ENCODE measurements around the gene PKD1. TPM values are rescaled to one million over a fixed set of nuclear protein-coding genes. Genes with fewer than 3 reads are reported as not detected.

PKD1 gene
- total RNA-seq, 1 experiment from 2014 or later, result 102 TPM

GRCh38 chr16:2057438-2057837 is 78.3 kb downstream of the PKD1 start (continued):
- TF ChIP-seq ZMAT4 (CRISPR knock-in tag; IDR thresholded peaks at IDR 0.05) (no peak), RELA (CRISPR knock-in tag; IDR thresholded peaks at IDR 0.05; ENCODE audit: borderline replicate concordance) (no peak), IRF2 (CRISPR knock-in tag; IDR thresholded peaks at IDR 0.05; ENCODE audit: borderline replicate concordance, low read depth) (no peak), USF1 (CRISPR knock-in tag; IDR thresholded peaks at IDR 0.05) (no peak), FOXK1 (CRISPR knock-in tag; IDR thresholded peaks at IDR 0.05) (no peak), RORB (CRISPR knock-in tag; IDR thresholded peaks at IDR 0.05) (no peak), CREB1 (CRISPR knock-in tag; IDR thresholded peaks at IDR 0.05) (no peak)
- TF ChIP-seq, protein P1, sequence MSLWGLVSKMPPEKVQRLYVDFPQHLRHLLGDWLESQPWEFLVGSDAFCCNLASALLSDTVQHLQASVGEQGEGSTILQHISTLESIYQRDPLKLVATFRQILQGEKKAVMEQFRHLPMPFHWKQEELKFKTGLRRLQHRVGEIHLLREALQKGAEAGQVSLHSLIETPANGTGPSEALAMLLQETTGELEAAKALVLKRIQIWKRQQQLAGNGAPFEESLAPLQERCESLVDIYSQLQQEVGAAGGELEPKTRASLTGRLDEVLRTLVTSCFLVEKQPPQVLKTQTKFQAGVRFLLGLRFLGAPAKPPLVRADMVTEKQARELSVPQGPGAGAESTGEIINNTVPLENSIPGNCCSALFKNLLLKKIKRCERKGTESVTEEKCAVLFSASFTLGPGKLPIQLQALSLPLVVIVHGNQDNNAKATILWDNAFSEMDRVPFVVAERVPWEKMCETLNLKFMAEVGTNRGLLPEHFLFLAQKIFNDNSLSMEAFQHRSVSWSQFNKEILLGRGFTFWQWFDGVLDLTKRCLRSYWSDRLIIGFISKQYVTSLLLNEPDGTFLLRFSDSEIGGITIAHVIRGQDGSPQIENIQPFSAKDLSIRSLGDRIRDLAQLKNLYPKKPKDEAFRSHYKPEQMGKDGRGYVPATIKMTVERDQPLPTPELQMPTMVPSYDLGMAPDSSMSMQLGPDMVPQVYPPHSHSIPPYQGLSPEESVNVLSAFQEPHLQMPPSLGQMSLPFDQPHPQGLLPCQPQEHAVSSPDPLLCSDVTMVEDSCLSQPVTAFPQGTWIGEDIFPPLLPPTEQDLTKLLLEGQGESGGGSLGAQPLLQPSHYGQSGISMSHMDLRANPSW (CRISPR knock-in tag; conservative IDR thresholded peaks at IDR 0.05; ENCODE audit: low read depth), result no peak
- TF ChIP-seq, protein P2, sequence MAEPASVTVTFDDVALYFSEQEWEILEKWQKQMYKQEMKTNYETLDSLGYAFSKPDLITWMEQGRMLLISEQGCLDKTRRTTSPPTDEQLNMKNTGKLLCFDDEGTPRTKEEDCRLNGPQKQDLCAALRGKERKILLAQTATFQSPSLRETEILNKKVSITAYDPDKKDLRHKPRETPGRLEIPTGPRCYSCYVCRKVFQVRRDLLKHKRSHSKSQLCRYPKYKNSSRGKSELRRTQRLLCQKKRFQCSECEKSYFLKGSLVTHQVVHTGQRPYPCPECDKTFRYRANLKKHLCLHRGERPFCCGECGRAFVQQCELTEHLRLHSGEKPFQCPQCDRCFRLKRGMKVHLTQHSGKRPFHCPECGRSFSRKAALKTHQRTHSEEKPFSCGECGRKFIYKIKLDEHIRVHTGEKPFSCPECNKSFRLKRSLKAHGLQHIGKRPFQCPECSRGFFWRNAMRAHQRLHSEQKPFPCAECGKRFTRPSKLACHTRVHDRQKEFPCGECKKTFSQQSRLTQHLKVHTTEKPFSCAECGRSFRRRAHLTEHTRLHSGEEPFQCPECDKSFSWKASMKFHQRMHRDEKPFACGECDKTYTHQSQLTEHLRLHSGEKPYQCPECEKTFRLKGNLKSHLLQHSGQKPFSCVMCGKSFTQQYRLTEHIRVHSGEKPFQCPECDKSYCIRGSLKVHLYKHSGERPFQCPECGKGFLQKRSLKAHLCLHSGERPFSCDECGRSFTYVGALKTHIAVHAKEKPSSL (CRISPR knock-in tag; conservative IDR thresholded peaks at IDR 0.05), result no peak
- TF ChIP-seq, protein P3, sequence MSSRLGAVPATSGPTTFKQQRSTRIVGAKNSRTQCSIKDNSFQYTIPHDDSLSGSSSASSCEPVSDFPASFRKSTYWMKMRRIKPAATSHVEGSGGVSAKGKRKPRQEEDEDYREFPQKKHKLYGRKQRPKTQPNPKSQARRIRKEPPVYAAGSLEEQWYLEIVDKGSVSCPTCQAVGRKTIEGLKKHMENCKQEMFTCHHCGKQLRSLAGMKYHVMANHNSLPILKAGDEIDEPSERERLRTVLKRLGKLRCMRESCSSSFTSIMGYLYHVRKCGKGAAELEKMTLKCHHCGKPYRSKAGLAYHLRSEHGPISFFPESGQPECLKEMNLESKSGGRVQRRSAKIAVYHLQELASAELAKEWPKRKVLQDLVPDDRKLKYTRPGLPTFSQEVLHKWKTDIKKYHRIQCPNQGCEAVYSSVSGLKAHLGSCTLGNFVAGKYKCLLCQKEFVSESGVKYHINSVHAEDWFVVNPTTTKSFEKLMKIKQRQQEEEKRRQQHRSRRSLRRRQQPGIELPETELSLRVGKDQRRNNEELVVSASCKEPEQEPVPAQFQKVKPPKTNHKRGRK (CRISPR knock-in tag; IDR thresholded peaks at IDR 0.05; ENCODE audit: borderline replicate concordance), result no peak

DNA sequence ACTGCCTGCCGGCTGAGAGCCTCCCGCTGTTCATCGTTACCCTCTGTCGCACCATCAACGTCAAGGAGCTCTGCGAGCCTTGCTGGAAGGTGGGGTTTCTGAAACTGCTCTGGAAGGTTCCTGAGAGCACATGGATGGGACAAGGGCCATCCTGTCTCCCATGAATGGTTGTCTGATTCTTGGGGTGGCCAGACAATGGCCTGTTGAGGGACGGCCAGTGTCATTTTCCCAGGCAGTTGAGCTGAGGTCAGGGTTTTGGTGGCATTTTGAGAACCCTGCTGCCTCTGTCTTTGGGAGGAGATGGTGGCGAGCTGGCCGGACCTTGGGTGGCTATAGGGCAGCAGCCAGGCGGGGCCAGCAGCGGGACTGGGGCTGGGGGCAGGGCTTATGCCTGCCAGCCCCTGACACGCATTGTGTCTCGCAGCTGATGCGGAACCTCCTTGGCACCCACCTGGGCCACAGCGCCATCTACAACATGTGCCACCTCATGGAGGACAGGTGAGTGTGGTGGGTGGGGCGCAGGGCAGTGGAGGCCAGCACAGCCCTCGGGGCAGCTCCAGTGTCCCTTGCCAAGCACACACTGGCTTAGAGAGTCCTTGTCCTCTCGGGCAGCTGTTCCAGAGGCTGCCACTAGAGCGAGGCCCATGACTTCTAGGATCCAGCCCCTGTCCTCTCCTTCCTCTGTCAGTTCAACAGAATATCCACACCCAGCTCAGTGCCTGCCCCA is 78.9 kb downstream of the PKD1 start:
- H3K27me3 Mint-ChIP-seq (ENCODE audit: low read depth), result no peaks in the 10 kb centered on the region
- no peak overlapping the region for H3K4me3 Mint-ChIP-seq
- no peak for TF ChIP-seq FOXK1 (CRISPR knock-in tag; IDR thresholded peaks at IDR 0.05)
- no peaks in the 10 kb centered on the region for H3K9me3 Mint-ChIP-seq
- H3K27ac Mint-ChIP-seq, result no peak overlapping the region
- ATAC-seq (peak; percentile 79), DNase-seq (ENCODE audit: low spot score) (no peak)
- no peaks in the 10 kb centered on the region for H3K4me1 Mint-ChIP-seq
- no peaks in the 10 kb centered on the region; the same call in 1 of the 2 replicates for H3K36me3 Mint-ChIP-seq
- ChIA-PET CTCF (interaction anchor here (0.5 to 2.5 kb wide), 19 partner anchors 9 to 89 kb away, joined by 3 to 18 read pairs (median 4); partner anchors contain the start of genes NPW, NTHL1, TBL3 and TSC2), POLR2A (interaction anchor here (0.9 kb wide), 1 partner anchor 99 kb away, joined by 3 read pairs; the partner anchor contains the start of gene TRAF7)

DNA sequence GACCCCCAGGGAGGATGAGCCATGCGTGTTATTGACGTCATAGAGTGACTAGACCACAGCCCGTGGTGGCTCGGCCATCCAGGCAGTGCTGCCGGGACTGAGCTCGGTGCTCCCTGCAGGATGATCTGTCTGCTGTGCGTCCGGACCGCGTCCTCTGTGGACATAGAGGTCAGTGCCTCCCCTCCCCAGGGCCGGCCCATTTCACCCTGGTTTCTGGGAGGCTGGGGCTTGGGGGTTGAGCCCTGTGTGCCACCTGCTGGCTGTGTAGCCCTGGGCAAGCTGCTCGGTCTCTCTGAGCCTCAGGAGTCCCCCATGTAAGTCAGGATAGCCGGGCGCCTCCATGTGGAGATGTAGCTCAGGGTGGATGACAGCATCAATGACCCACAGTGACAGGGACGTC is 79.6 kb downstream of the PKD1 start:
- ATAC-seq (peak; percentile 40), DNase-seq (ENCODE audit: low spot score) (no peak)
- Mint-ChIP-seq H3K27ac (0 out of 2 replicates have a peak overlapping the region, but pooled peaks have one; percentile 74), H3K9me3 (no peaks in the 10 kb centered on the region), H3K36me3 (peaks cover 3% of the 10 kb centered on the region; the same call in 1 of the 2 replicates), H3K27me3 (ENCODE audit: low read depth) (no peaks in the 10 kb centered on the region), H3K4me3 (no peak overlapping the region), H3K4me1 (no peaks in the 10 kb centered on the region)
- ChIA-PET CTCF (interaction anchor here (0.5 to 2.5 kb wide), 12 partner anchors 9 to 84 kb away, joined by 3 to 18 read pairs (median 5); partner anchors contain the start of genes NPW, NTHL1 and TSC2), POLR2A (interaction anchor here (0.9 kb wide), 1 partner anchor 99 kb away, joined by 3 read pairs; the partner anchor contains the start of gene TRAF7)
- no peak for TF ChIP-seq NFATC4 (CRISPR knock-in tag; IDR thresholded peaks at IDR 0.05)
- TF ChIP-seq FOXP4 (CRISPR knock-in tag; IDR thresholded peaks at IDR 0.05), result no peak
- TF ChIP-seq ZSCAN18 (CRISPR knock-in tag; IDR thresholded peaks at IDR 0.05), result no peak
- TF ChIP-seq ZNF396 (CRISPR knock-in tag; IDR thresholded peaks at IDR 0.05; ENCODE audit: borderline replicate concordance), result no peak
- TF ChIP-seq NR3C1 (CRISPR knock-in tag; conservative IDR thresholded peaks at IDR 0.05; ENCODE audit: low read depth), result no peak
- TF ChIP-seq, protein P4, sequence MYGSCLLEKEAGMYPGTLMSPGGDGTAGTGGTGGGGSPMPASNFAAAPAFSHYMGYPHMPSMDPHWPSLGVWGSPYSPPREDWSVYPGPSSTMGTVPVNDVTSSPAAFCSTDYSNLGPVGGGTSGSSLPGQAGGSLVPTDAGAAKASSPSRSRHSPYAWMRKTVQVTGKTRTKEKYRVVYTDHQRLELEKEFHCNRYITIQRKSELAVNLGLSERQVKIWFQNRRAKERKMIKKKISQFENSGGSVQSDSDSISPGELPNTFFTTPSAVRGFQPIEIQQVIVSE (CRISPR knock-in tag; IDR thresholded peaks at IDR 0.05; ENCODE audit: borderline replicate concordance), result no peak
- TF ChIP-seq ZNF263 (CRISPR knock-in tag; IDR thresholded peaks at IDR 0.05; ENCODE audit: low read depth), result no peak
- no peak for TF ChIP-seq ZNF121 (CRISPR knock-in tag; IDR thresholded peaks at IDR 0.05)
- no peak for TF ChIP-seq ZNF671 (CRISPR knock-in tag; IDR thresholded peaks at IDR 0.05)
